Mesothelial cell of epicardium (in vitro differentiated cells): ENCODE results near the gene BIRC5. TPM values are rescaled to one million over a fixed set of nuclear protein-coding genes. Genes with fewer than 3 reads are reported as not detected.

Experiments used
- DNase-seq, 2 experiments: peaks; one replicate each; pipeline ENCODE4 v3.0.0; 2021; ENCODE audit warnings: low spot score in 2 of 2; ENCODE audit not compliant: unreplicated experiment in 2 of 2
- H3K27ac Mint-ChIP-seq: 2 replicates; pipeline ENCODE4 v1.8.0; 2021; ENCODE audit warnings: mixed read lengths
- H3K27me3 Mint-ChIP-seq: 2 replicates; pipeline ENCODE4 v1.8.0; 2021; ENCODE audit warnings: low read depth, mixed read lengths
- H3K36me3 Mint-ChIP-seq: 2 replicates; pipeline ENCODE4 v1.8.0; 2021; ENCODE audit warnings: mixed read lengths
- H3K4me1 Mint-ChIP-seq: 2 replicates; pipeline ENCODE4 v1.8.0; 2021; ENCODE audit warnings: mixed read lengths
- H3K4me3 Mint-ChIP-seq: 2 replicates; pipeline ENCODE4 v1.8.0; 2021; ENCODE audit warnings: mild to moderate bottlenecking, moderate library complexity, mixed read lengths
- H3K9me3 Mint-ChIP-seq: 2 replicates; pipeline ENCODE4 v1.8.0; 2021; ENCODE audit warnings: mixed read lengths
- total RNA-seq: library from RNA; stranded (reverse); gene quantifications from 3 replicates; pipeline ENCODE4 v1.2.1, GENCODE V29; 2021
- TF ChIP-seq, protein P1 (sequence below): fragments of 200-600 bp; sonication (generic); IDR thresholded peaks from one replicate; pipeline ENCODE4 v1.5.0; 2021; ENCODE audit warnings: antibody characterized with exemption; ENCODE audit not compliant: unreplicated experiment

Gene BIRC5
- total RNA-seq, 1 donor from 2014 or later = 22.8 TPM

DNA sequence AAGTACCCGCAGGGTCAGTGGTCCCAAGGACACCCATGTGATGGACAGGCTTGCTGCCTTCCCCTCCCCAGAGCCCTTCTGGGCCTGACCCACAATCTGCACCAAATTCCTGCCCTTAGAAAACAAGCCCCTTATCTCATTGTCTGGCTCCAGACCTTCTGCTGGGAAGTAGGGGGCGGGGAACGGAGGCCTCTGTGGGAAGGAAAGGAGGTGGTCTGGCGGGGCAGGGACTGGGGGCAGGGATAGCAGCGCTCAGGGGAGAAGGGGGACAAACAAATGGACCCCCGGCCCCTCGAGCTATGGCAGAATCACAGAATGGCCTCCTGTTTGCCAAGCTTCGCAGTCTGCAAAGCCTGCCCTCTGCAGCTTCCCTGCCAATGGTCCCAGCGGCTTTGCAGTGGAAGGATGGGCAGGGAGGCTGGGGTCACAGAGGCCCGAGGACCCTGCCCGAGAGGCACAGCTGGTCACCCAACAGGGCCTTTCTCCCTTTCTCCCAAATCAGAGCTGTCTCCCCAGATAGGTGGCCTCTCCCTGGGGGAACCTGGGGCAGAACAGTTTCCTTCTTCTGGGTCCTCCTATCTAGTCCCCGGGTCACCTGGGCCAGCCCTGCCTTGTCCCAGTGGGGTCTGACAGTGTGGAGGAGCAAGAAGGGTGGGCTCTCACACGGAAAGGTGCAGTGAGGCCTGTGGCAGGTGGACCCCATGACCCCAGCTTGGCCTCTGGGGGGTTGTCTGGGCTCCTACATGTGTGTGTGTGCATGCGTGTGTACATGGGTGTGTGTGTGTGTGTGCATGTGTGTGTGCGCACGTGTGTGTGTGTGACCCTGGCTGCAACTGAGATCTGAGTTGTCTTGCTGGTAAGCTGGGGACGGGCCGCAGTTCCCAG, 42.9 kb downstream of the BIRC5 start:
- TF ChIP-seq, protein P1, sequence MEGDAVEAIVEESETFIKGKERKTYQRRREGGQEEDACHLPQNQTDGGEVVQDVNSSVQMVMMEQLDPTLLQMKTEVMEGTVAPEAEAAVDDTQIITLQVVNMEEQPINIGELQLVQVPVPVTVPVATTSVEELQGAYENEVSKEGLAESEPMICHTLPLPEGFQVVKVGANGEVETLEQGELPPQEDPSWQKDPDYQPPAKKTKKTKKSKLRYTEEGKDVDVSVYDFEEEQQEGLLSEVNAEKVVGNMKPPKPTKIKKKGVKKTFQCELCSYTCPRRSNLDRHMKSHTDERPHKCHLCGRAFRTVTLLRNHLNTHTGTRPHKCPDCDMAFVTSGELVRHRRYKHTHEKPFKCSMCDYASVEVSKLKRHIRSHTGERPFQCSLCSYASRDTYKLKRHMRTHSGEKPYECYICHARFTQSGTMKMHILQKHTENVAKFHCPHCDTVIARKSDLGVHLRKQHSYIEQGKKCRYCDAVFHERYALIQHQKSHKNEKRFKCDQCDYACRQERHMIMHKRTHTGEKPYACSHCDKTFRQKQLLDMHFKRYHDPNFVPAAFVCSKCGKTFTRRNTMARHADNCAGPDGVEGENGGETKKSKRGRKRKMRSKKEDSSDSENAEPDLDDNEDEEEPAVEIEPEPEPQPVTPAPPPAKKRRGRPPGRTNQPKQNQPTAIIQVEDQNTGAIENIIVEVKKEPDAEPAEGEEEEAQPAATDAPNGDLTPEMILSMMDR = no peak
- H3K27me3 Mint-ChIP-seq = no peaks in the 10 kb centered on the region
- H3K27ac Mint-ChIP-seq = peak overlapping the region; percentile 94

DNA sequence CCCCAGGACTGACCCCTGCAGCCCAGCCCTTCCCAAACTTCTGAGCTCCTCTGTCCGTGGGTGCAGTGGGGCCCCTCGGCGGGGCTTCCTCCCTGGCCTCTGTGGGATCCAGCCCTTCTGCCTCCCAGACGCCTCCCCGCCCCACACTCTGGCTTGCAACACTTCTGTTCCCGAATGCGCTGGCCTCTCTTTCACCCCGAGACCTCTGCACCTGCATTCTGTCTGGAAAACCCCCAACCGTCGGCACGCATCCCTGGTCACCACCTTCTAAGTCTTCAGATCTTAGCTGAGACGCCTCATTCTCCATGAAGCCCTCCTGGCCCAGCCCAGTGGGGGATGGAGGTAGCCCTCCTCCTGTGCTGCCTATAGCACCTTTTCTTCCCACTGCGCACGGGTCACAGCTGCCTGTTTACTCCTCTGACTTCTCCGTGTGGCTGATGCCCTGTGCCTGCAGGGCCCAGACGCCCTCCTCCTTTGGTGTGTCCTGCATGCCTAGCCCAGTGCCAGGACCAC, 43.8 kb downstream of the BIRC5 start:
- Mint-ChIP-seq H3K36me3 (no peaks in the 10 kb centered on the region), H3K9me3 (no peaks in the 10 kb centered on the region), H3K4me3 (peak overlapping the region; percentile 24), H3K27ac (peak overlapping the region; percentile 94), H3K27me3 (no peaks in the 10 kb centered on the region), H3K4me1 (peaks cover 51% of the 10 kb centered on the region)
- DNase-seq = no peak
- TF ChIP-seq, protein P1 = no peak

More for the DNA sequence above, 42.9 kb downstream of the BIRC5 start:
- no peak overlapping the region for H3K4me3 Mint-ChIP-seq
- no peaks in the 10 kb centered on the region for H3K36me3 Mint-ChIP-seq
- DNase-seq = no peak
- no peaks in the 10 kb centered on the region for H3K9me3 Mint-ChIP-seq
- peaks cover 58% of the 10 kb centered on the region for H3K4me1 Mint-ChIP-seq

DNA sequence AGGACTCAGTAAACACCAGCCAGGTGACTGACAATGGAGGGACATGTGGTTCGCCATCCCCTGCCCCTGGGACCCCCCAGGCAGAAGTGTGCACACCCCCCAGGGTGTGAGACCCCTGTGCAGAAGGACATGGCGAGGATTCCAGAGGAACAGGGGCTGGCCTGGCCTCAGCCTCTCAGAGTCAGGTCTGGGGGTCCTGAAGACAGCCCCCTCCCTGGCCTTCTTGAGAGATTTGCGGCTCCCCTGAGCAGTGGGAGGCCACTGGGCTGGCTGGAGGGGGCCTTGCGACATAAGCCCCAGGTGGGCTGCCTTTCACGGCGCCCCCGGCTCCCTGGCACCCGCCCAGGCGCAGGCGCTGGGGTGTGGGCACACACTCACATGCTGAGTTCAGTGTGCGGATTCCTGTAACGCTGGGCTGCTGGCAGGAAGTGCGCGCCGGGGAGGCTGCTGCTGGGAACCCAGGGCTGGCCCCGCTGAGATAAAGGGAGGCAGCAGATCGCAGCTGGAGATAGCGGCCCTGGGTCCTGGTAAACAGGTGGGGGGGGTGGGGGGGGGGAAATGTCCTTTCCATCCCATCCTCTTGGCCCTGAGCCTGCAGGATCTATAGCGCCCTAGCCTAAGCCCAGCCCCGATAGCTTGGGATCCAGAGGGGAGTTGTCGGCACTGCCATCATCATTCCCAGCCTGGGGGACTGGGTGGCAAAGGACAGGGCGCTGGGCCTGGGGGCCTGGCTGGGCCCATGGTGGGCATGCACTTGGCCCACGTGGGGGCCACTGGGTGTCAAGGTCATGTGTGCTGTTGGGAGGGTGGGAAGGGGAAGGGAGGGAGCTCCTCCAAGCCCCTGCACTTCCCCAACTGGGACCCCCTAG, 44.5 kb downstream of the BIRC5 start:
- Mint-ChIP-seq H3K27me3 (no peaks in the 10 kb centered on the region), H3K27ac (peak overlapping the region; percentile 94), H3K4me3 (peak overlapping the region; percentile 24), H3K4me1 (peaks cover 50% of the 10 kb centered on the region), H3K36me3 (no peaks in the 10 kb centered on the region), H3K9me3 (no peaks in the 10 kb centered on the region)
- TF ChIP-seq, protein P1 = no peak
- peak in 1 of 2 experiments; percentile 38 for DNase-seq

DNA sequence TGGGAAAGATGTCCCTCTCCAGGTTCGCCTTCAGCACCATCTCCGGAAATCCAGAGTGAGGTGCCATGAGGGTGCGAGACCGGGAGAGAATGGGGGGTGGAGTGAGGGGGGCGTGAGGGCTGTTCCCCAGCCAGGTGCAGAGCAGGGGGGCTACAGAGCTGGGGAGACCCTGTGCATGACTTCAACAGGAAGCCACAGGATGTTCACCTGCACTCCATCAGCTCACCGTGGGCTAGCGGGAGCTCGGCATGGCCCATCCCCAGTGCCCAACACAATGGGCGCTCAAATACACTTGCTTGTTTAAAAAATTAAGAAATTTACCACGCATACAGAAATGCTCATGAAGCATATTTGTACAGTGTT, 45.1 kb downstream of the BIRC5 start:
- Mint-ChIP-seq H3K27me3 (no peaks in the 10 kb centered on the region), H3K4me1 (peaks cover 47% of the 10 kb centered on the region), H3K27ac (no peak overlapping the region), H3K4me3 (no peak overlapping the region), H3K9me3 (no peaks in the 10 kb centered on the region), H3K36me3 (no peaks in the 10 kb centered on the region)
- DNase-seq = no peak
- TF ChIP-seq, protein P1 = no peak

DNA sequence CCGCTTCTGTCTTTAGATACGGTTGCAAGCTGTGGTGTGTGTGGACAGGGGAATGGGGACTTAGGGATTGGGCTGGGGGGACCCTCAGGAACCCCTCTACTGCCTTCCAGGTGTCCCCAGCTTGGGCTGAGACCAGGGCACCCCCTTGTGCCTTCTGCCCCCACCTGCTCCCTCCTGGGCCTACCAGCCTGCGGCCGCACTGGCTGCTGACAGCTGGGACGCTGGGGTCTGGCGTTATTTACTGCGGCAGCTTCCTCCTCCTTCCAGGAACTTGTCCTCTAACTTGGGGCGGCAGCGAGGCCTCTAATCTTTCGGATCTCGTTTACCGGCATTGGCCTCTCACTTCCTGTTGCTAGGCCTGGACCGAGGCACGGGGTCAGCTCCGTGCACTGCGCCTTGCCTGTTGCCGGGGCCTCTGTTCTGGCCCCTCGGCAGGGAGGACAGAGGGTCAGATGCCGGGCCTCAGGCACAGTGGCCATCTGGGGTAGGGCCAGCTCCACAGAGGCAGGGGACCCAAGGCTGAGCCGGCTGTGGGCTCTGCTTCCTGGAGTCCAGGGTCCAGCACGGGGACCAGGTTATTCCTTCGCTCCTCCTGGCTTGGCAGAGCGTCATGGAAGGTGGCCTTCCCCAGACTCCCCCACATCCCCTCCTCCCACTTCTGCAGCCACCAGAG, 49.1 kb downstream of the BIRC5 start:
- no peaks in the 10 kb centered on the region for H3K9me3 Mint-ChIP-seq
- TF ChIP-seq, protein P1 = no peak
- H3K27me3 Mint-ChIP-seq = no peaks in the 10 kb centered on the region
- no peaks in the 10 kb centered on the region for H3K36me3 Mint-ChIP-seq
- H3K27ac Mint-ChIP-seq = peak overlapping the region; percentile 78
- no peak overlapping the region for H3K4me3 Mint-ChIP-seq
- peaks cover 41% of the 10 kb centered on the region for H3K4me1 Mint-ChIP-seq
- DNase-seq = no peak
